Measurements from ENCODE around the gene PLCH2. TPM values are rescaled to one million over a fixed set of nuclear protein-coding genes. Genes with fewer than 3 reads are reported as not detected.
A peak's percentile ranks its signal among the peaks of the same experiment; 100 is the strongest.
"Not testable (repeated sequence)": the region's sequence is repeated elsewhere in the genome, so short reads cannot be mapped to it uniquely, and the experiment has no call there.

The PLCH2 gene
- total RNA-seq, 1 donor from 2014 or later = 3.4 TPM

GRCh38 chr1:2543543-2544092 is 67.5 kb downstream of the PLCH2 start:
- no peak for ATAC-seq
- DNase-seq (ENCODE audit: low spot score) = no peak

- DNase-seq (ENCODE audit: low spot score) (no peak), ATAC-seq (no peak)
These were observed 68.2 kb downstream of the PLCH2 start for GRCh38 chr1:2544093-2544874.

- no peak for DNase-seq (ENCODE audit: low spot score)
- ATAC-seq = no peak
These were observed 69.0 kb downstream of the PLCH2 start for GRCh38 chr1:2544875-2545640.

- DNase-seq (ENCODE audit: low spot score) (peak; percentile 92), ATAC-seq (peak; percentile 63)
These were observed 69.8 kb downstream of the PLCH2 start for GRCh38 chr1:2545754-2546514.

- ATAC-seq = peak; percentile 71
These were observed 70.6 kb downstream of the PLCH2 start for GRCh38 chr1:2546515-2547209.

GRCh38 chr1:2547210-2548067 is 71.3 kb downstream of the PLCH2 start:
- no peak for DNase-seq (ENCODE audit: low spot score)
- ATAC-seq = no peak

More at GRCh38 chr1:2546515-2547209, 70.6 kb downstream of the PLCH2 start:
- peak; percentile 89 for DNase-seq (ENCODE audit: low spot score)

- DNase-seq (ENCODE audit: low spot score) (peak; percentile 88), ATAC-seq (peak; percentile 68)
These were observed 72.0 kb downstream of the PLCH2 start for GRCh38 chr1:2548068-2548589.

- DNase-seq (ENCODE audit: low spot score); ATAC-seq: not testable (repeated sequence)
These were observed 73.4 kb downstream of the PLCH2 start for GRCh38 chr1:2549367-2550029.

- not testable (repeated sequence) for DNase-seq (ENCODE audit: low spot score); ATAC-seq
These were observed 74.3 kb downstream of the PLCH2 start for GRCh38 chr1:2550309-2550861.

GRCh38 chr1:2551544-2551943 is 75.5 kb downstream of the PLCH2 start:
- DNase-seq (ENCODE audit: low spot score); ATAC-seq: not testable (repeated sequence)

- ATAC-seq = no peak
- DNase-seq (ENCODE audit: low spot score) = no peak
These were observed 76.1 kb downstream of the PLCH2 start for GRCh38 chr1:2552189-2552588.

- not testable (repeated sequence) for ATAC-seq; DNase-seq (ENCODE audit: low spot score)
These were observed 77.0 kb downstream of the PLCH2 start for GRCh38 chr1:2553076-2553475.

- DNase-seq (ENCODE audit: low spot score) (no peak), ATAC-seq (no peak)
These were observed 78.0 kb downstream of the PLCH2 start for GRCh38 chr1:2553871-2554620.

GRCh38 chr1:2554621-2555387 is 78.7 kb downstream of the PLCH2 start:
- no peak for DNase-seq (ENCODE audit: low spot score)
- ATAC-seq = peak; percentile 21

Data from left lobe of liver (tissue), 2 donors.